ENCODE data around the gene MYMX. TPM values are rescaled to one million over a fixed set of nuclear protein-coding genes. Genes with fewer than 3 reads are reported as not detected.

The MYMX gene
- total and polyA plus RNA-seq, 4 donors = 0.14 TPM; not detected in 3

DNA sequence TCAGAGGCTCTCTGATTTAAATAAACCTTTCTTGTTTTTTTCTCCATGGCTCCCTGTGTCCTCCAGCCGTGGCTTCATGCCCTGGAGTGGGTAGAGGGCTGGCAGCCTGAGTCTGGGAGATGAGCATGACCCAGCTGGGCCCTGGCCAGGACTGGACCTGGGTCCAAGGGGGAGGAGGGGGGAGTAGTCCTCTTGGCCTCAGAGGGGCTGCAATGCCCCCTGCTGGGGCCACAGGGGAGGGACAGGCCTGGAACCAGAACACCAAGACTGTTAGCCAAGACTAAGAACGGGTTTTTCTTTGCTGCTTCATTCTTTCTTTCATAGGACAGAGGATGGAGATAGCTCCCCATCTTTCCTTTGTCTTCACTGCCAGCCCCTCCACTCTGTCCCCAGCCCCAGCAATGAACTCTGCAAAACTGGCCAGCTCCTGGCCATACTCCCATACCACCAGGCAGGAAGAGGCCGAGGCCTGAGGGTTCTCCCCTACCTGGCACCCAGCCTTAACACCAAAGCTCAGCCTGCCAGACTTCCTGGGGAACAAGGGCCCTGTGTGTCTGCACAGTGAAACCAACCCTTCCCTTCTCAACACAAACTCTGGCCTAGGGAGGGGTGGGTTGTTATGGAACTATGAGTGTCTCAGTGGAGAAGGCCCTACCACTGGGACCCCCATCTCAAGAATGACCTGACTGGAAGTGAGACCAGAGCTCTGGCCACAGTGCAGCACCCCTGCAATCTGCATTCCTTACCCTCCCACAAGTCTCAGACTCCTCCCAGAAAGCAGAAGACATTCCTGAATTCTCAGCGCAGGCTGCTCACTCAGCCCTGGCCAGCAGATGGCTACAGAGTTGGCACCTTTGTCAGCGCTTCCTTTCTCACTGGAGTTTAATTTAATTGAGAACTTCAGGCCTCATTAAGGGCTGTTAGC is 17.6 kb downstream of the MYMX start (continued):
- TF ChIP-seq, protein P1, sequence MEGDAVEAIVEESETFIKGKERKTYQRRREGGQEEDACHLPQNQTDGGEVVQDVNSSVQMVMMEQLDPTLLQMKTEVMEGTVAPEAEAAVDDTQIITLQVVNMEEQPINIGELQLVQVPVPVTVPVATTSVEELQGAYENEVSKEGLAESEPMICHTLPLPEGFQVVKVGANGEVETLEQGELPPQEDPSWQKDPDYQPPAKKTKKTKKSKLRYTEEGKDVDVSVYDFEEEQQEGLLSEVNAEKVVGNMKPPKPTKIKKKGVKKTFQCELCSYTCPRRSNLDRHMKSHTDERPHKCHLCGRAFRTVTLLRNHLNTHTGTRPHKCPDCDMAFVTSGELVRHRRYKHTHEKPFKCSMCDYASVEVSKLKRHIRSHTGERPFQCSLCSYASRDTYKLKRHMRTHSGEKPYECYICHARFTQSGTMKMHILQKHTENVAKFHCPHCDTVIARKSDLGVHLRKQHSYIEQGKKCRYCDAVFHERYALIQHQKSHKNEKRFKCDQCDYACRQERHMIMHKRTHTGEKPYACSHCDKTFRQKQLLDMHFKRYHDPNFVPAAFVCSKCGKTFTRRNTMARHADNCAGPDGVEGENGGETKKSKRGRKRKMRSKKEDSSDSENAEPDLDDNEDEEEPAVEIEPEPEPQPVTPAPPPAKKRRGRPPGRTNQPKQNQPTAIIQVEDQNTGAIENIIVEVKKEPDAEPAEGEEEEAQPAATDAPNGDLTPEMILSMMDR (IDR thresholded peaks at IDR 0.05; ENCODE audit: low read depth, low read length, missing input control) = peak; percentile 81
- TF ChIP-seq RAD21 (IDR thresholded peaks at IDR 0.05) (peak; percentile 87 to 91), RXRA (IDR thresholded peaks at IDR 0.05) (peak; percentile 57 to 72), EGR1 (IDR thresholded peaks at IDR 0.05; ENCODE audit: low read depth in 2 of 2) (no peak), JUND (IDR thresholded peaks at IDR 0.05) (no peak)
- TF ChIP-seq, protein P2, sequence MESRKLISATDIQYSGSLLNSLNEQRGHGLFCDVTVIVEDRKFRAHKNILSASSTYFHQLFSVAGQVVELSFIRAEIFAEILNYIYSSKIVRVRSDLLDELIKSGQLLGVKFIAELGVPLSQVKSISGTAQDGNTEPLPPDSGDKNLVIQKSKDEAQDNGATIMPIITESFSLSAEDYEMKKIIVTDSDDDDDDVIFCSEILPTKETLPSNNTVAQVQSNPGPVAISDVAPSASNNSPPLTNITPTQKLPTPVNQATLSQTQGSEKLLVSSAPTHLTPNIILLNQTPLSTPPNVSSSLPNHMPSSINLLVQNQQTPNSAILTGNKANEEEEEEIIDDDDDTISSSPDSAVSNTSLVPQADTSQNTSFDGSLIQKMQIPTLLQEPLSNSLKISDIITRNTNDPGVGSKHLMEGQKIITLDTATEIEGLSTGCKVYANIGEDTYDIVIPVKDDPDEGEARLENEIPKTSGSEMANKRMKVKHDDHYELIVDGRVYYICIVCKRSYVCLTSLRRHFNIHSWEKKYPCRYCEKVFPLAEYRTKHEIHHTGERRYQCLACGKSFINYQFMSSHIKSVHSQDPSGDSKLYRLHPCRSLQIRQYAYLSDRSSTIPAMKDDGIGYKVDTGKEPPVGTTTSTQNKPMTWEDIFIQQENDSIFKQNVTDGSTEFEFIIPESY (IDR thresholded peaks at IDR 0.05) = no peak

DNA sequence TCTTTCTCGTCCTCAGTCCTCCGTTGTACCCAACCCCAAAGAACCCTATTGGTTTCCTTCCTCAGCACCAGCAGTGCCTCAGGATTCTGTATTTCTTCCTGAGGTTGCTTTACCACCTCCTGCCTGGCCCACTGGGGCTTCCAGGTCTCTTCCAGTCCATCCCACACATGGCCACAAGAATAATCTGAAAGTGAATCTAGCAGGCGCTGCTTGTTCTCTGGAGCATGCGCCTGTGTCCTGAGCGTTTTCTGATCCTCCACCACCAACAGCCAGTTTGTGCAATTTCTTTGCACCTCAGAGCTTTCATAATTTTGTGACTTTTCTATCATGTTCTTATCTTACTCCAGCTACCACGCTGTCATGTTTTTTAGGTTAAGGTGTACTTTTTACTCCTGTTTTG is 18.5 kb downstream of the MYMX start:
- H3K27me3 ChIP-seq (ENCODE audit: control insufficient read depth in 4 of 4, insufficient read depth in 4 of 4, low read length in 3 of 4) = no peaks in the 10 kb centered on the region
- no peaks in the 10 kb centered on the region for H3K9me3 ChIP-seq (ENCODE audit: control insufficient read depth in 4 of 4, low read length in 3 of 4)
- no peak overlapping the region for H3K4me3 ChIP-seq (ENCODE audit: low read depth in 1 of 3, low read length in 3 of 3)
- H3K27ac ChIP-seq (ENCODE audit: low read depth in 1 of 2, low read length in 2 of 2) = peak overlapping the region; percentile 97 to 99
- H3K4me1 ChIP-seq (ENCODE audit: control insufficient read depth in 4 of 4, insufficient read depth in 4 of 4, low read length in 3 of 4) = peaks cover 16 to 58% (median 47%) of the 10 kb centered on the region in 4 donors
- TF ChIP-seq NR2F2 (IDR thresholded peaks at IDR 0.05) (no peak), JUND (IDR thresholded peaks at IDR 0.05) (no peak), EGR1 (IDR thresholded peaks at IDR 0.05; ENCODE audit: low read depth in 2 of 2) (no peak), GABPA (IDR thresholded peaks at IDR 0.05 in 1 of 2, conservative IDR thresholded peaks at IDR 0.05 in 1 of 2) (no peak), YY1 (IDR thresholded peaks at IDR 0.05) (no peak), RAD21 (IDR thresholded peaks at IDR 0.05) (no peak), TAF1 (conservative IDR thresholded peaks at IDR 0.05) (no peak), HNF4G (IDR thresholded peaks at IDR 0.05) (no peak), FOXA1 (IDR thresholded peaks at IDR 0.05) (no peak), HNF4A (conservative IDR thresholded peaks at IDR 0.05) (no peak), FOXA2 (IDR thresholded peaks at IDR 0.05) (no peak), RXRA (IDR thresholded peaks at IDR 0.05) (no peak), SP1 (IDR thresholded peaks at IDR 0.05) (no peak)
- TF ChIP-seq, protein P3, sequence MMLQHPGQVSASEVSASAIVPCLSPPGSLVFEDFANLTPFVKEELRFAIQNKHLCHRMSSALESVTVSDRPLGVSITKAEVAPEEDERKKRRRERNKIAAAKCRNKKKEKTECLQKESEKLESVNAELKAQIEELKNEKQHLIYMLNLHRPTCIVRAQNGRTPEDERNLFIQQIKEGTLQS (IDR thresholded peaks at IDR 0.05) = no peak
- TF ChIP-seq, protein P4, sequence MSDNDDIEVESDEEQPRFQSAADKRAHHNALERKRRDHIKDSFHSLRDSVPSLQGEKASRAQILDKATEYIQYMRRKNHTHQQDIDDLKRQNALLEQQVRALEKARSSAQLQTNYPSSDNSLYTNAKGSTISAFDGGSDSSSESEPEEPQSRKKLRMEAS (IDR thresholded peaks at IDR 0.05) = no peak
- TF ChIP-seq, protein P1 (IDR thresholded peaks at IDR 0.05; ENCODE audit: low read depth, low read length, missing input control) = no peak
- TF ChIP-seq, protein P5, sequence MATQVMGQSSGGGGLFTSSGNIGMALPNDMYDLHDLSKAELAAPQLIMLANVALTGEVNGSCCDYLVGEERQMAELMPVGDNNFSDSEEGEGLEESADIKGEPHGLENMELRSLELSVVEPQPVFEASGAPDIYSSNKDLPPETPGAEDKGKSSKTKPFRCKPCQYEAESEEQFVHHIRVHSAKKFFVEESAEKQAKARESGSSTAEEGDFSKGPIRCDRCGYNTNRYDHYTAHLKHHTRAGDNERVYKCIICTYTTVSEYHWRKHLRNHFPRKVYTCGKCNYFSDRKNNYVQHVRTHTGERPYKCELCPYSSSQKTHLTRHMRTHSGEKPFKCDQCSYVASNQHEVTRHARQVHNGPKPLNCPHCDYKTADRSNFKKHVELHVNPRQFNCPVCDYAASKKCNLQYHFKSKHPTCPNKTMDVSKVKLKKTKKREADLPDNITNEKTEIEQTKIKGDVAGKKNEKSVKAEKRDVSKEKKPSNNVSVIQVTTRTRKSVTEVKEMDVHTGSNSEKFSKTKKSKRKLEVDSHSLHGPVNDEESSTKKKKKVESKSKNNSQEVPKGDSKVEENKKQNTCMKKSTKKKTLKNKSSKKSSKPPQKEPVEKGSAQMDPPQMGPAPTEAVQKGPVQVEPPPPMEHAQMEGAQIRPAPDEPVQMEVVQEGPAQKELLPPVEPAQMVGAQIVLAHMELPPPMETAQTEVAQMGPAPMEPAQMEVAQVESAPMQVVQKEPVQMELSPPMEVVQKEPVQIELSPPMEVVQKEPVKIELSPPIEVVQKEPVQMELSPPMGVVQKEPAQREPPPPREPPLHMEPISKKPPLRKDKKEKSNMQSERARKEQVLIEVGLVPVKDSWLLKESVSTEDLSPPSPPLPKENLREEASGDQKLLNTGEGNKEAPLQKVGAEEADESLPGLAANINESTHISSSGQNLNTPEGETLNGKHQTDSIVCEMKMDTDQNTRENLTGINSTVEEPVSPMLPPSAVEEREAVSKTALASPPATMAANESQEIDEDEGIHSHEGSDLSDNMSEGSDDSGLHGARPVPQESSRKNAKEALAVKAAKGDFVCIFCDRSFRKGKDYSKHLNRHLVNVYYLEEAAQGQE (IDR thresholded peaks at IDR 0.05) = no peak
- TF ChIP-seq, protein P2 (IDR thresholded peaks at IDR 0.05) = no peak
- H3K36me3 ChIP-seq (ENCODE audit: control insufficient read depth in 4 of 4, insufficient read depth in 3 of 4, low read depth in 1 of 4, low read length in 3 of 4) = peaks cover 0 to 4% (median 2%) of the 10 kb centered on the region in 4 donors
- DNase-seq (ENCODE audit: low spot score) = no peak
- 49% methylated on average over 6 of the region's 6 CpGs for WGBS
- H3K9ac ChIP-seq (ENCODE audit: low read depth in 1 of 2, low read length in 2 of 2) = peak overlapping the region; percentile 34 to 60

Data from liver (tissue), 9 donors.